GM10248 (cell line): ENCODE data around the gene MORN3.
"Not testable (repeated sequence)": the region's sequence is repeated elsewhere in the genome, so short reads cannot be mapped to it uniquely, and the experiment has no call there.

Source experiments
- CTCF ChIA-PET: fragments of 300-600 bp; sonication (Branson Sonifier 250); formaldehyde crosslinking; extraction: SDS; loops from one replicate; lab custom pipeline; 2021; ENCODE audit warnings: antibody characterized with exemption; lab: Yijun Ruan, JAX
- POLR2A ChIA-PET: fragments of 350-650 bp; sonication (Branson Sonifier 250); formaldehyde crosslinking; extraction: SDS; loops from one replicate; lab custom pipeline; 2020; ENCODE audit warnings: antibody characterized with exemption; lab: Yijun Ruan, JAX
- DNase-seq: peaks from one replicate; pipeline ENCODE4 v3.0.0; 2012; ENCODE audit errors: extremely low spot score
- CTCF ChIP-seq: IDR thresholded peaks from 2 replicates; pipeline ENCODE4 v1.5.1; 2012; ENCODE audit warnings: mild to moderate bottlenecking, low read depth; ENCODE audit errors: extremely low read depth, missing control alignments, control extremely low read depth

MORN3 gene, protein sequence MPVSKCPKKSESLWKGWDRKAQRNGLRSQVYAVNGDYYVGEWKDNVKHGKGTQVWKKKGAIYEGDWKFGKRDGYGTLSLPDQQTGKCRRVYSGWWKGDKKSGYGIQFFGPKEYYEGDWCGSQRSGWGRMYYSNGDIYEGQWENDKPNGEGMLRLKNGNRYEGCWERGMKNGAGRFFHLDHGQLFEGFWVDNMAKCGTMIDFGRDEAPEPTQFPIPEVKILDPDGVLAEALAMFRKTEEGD

DNA sequence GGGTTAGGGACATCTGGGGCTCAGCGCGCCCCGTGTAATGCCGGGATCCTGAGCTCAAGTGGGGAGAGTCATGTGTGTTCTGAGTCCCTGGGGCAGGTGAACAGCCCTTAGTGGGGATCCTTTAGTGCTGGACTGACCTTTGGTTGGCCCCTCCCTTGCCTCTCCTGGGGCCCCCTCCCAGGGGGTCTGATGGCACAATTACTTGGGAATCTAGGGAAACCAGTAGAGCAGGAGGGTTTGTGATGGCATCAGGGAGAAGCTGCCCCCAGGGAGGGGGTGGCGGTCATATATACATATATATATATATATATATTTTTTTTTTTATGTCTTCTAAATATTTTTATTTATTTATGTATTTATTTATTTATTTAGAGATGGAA, at the start of gene MORN3:
TSS of gene MORN3 (minus strand) at position 134 of the 380 bp plus-strand sequence. CDS start 171 bp downstream, outside the sequence.
- no peak for TF ChIP-seq CTCF
- POLR2A ChIA-PET, result no interaction called here
- CTCF ChIA-PET, result interaction anchor here (1.0 to 5.4 kb wide), 21 partner anchors 9 to 301 kb away, joined by 3 to 61 read pairs (median 6); partner anchors contain the start of gene ORAI1
- DNase-seq, result no peak

DNA sequence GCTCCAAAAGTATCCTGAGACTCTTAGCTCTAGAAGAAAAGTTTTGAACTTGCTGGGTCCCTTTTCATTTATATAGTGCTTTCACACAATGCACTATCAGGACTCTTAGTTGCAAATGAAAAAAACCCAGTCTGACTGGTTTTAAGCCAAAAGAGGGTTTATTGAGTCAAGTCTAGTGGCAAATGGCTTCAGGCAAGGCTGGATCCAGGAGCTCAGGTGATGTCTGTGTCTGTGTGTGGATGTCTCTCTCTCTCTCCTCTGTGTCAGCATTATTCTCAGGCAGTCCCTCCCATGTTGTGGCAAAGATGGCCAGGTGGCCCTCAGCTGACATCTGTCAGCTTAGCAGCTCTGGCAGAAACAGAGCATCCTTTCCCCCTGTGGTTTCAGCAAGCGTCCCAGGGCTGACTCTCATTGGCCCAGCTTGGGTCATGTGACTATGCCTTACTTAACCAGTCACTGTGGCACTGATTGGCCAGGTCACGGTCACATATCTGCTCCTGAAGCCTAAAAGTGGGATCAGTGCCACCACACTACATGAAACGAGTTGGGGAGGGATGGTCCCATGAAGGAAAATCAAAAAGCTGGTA, 49.3 kb upstream of the MORN3 start:
- DNase-seq, result no peak
- POLR2A ChIA-PET, result no interaction called here
- CTCF ChIA-PET, result interaction anchor here (0.7 to 3.5 kb wide), 9 partner anchors 10 to 93 kb away, joined by 3 to 24 read pairs (median 4); partner anchors contain the start of gene RHOF
- TF ChIP-seq CTCF, result no peak

DNA sequence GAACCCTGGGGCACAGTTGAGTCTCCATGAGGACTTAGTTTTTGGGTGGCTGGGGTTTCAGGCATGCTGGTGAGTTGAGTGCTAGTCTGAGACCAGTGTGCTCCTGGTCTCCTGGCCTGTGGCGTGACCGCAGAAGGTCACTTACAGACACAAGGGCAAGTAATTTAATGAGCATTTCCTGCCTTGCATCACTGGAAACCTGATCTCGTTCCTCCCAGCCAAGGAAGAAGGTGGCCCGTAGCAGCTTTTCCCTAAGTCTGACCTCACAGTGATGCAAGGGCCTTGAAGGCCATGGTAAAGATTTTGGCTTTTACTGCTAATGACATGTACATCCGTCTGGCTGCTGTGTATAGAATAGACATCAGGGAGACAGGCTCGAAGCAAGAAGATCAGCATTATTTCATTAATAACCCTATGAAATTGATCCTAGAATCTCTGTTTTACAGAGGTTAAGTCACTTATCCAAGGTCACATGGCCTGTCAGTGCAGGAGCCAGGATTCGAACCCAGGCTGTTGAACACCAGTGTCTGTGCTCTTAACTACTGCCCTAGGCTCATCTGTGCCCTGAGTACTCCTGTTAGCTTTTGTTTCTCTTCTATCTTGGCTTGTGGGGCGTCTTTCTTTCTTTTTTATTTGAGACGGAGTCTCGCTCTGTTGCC, 47.7 kb upstream of the MORN3 start:
- POLR2A ChIA-PET, result no interaction called here
- TF ChIP-seq CTCF, result no peak
- CTCF ChIA-PET, result interaction anchor here (1.5 to 2.3 kb wide), 3 partner anchors 11 to 56 kb away, joined by 3 to 11 read pairs (median 6); no protein-coding TSS in a partner anchor
- no peak for DNase-seq

- DNase-seq, result no peak
- POLR2A ChIA-PET, result interaction anchor here (0.7 kb wide), 1 partner anchor 28 kb away, joined by 3 read pairs; no protein-coding TSS in a partner anchor
- CTCF ChIA-PET, result interaction anchor here (0.6 to 1.7 kb wide), 3 partner anchors 11 to 78 kb away, joined by 3 to 10 read pairs (median 6); partner anchors contain the start of gene RHOF
- TF ChIP-seq CTCF, result no peak
These were observed 46.5 kb upstream of the MORN3 start for GRCh38 chr12:121715862-121716435.

GRCh38 chr12:121715055-121715454, 45.6 kb upstream of the MORN3 start:
- POLR2A ChIA-PET, DNase-seq: not testable (repeated sequence)
- CTCF ChIA-PET, result interaction anchor here (1.2 to 1.7 kb wide), 2 partner anchors 14 to 79 kb away, joined by 3 to 10 read pairs; partner anchors contain the start of gene RHOF

DNA sequence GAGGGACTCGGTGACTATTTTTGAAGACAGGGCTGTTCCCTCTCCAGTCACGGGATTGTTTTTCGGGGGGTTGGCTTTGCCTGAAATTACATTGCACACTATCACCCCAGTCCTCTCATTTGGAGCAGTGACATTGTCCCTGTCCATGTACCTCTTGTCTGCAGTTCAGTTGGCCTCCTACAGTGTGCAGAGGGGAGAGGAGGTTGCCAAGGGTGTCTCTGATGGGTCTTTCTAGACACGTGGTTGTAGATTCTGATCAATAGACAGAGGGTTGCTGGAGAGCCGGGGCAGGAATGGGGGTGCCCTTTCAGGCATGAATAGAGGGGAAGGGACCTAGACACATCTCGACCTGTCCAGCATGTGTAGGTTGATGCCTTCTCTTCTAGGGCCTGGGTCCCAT, 44.3 kb upstream of the MORN3 start:
- ChIA-PET POLR2A (no interaction called here), CTCF (interaction anchor here (0.9 to 4.8 kb wide), 6 partner anchors 13 to 214 kb away, joined by 3 to 58 read pairs (median 6); partner anchors contain the start of gene RHOF)
- TF ChIP-seq CTCF, result no peak
- no peak for DNase-seq
